H9 (cell line): ENCODE measurements around the gene UMOD. TPM values are rescaled to one million over a fixed set of nuclear protein-coding genes. Genes with fewer than 3 reads are reported as not detected.
A peak's percentile ranks its signal among the peaks of the same experiment; 100 is the strongest.

Source experiments
- DNase-seq: peaks from one replicate; pipeline ENCODE4 v3.0.0-alpha.2; 2017
- H2AFZ ChIP-seq: one replicate; pipeline ENCODE4 v1.6.1; 2013; ENCODE audit warnings: mild to moderate bottlenecking, low read length, control low read depth, moderate library complexity
- H2AK5ac ChIP-seq: 2 replicates; pipeline ENCODE4 v1.6.1; 2013; ENCODE audit warnings: low read length, control low read depth, mixed read lengths; ENCODE audit not compliant: insufficient read length
- H2BK120ac ChIP-seq: one replicate; pipeline ENCODE4 v1.6.1; 2013; ENCODE audit warnings: low read depth, mild to moderate bottlenecking, low read length, control low read depth, inconsistent platforms; ENCODE audit not compliant: poor library complexity, severe bottlenecking
- H2BK12ac ChIP-seq: 2 replicates; pipeline ENCODE4 v1.6.1; 2013; ENCODE audit warnings: low read length, control low read depth, mixed read lengths, low read depth; ENCODE audit not compliant: insufficient read length
- H2BK15ac ChIP-seq: 2 replicates; pipeline ENCODE4 v1.6.1; 2013; ENCODE audit warnings: low read depth, low read length, control low read depth
- H2BK20ac ChIP-seq: one replicate; pipeline ENCODE4 v1.6.1; 2013; ENCODE audit warnings: low read depth, mild to moderate bottlenecking, low read length, control low read depth, inconsistent platforms; ENCODE audit not compliant: poor library complexity, severe bottlenecking
- H2BK5ac ChIP-seq: 2 replicates; pipeline ENCODE4 v1.6.1; 2013; ENCODE audit warnings: low read length, control low read depth, mixed read lengths; ENCODE audit not compliant: insufficient read length
- H3K14ac ChIP-seq: 2 replicates; pipeline ENCODE4 v1.6.1; 2013; ENCODE audit warnings: low read length, control low read depth; ENCODE audit not compliant: insufficient read depth
- H3K18ac ChIP-seq: 2 replicates; pipeline ENCODE4 v1.6.1; 2013; ENCODE audit warnings: low read depth, mild to moderate bottlenecking, mixed read lengths, low read length, control low read depth; ENCODE audit not compliant: insufficient read length
- H3K23ac ChIP-seq: 2 replicates; pipeline ENCODE4 v1.6.1; 2013; ENCODE audit warnings: low read length, control low read depth, mixed read lengths, low read depth; ENCODE audit not compliant: insufficient read length
- H3K23me2 ChIP-seq: 2 replicates; pipeline ENCODE4 v1.6.1; 2013; ENCODE audit warnings: low read depth, mild to moderate bottlenecking, mixed read lengths, low read length, control low read depth; ENCODE audit not compliant: insufficient read length, poor library complexity, severe bottlenecking
- H3K27ac ChIP-seq: 2 replicates; pipeline ENCODE4 v1.5.1; 2013; ENCODE audit warnings: low read length, control low read depth, mixed read lengths, low read depth; ENCODE audit not compliant: insufficient read length
- H3K27me3 ChIP-seq: 2 replicates; pipeline ENCODE4 v1.6.1; 2013; ENCODE audit warnings: low read length, control low read depth, inconsistent platforms; ENCODE audit not compliant: insufficient read depth
- H3K4ac ChIP-seq: 2 replicates; pipeline ENCODE4 v1.6.1; 2013; ENCODE audit warnings: low read depth, mild to moderate bottlenecking, control low read depth, inconsistent platforms, low read length, moderate library complexity
- H3K4me1 ChIP-seq: 2 replicates; pipeline ENCODE4 v1.6.1; 2013; ENCODE audit warnings: low read length, control low read depth, inconsistent platforms; ENCODE audit not compliant: insufficient read depth
- H3K4me2 ChIP-seq: 2 replicates; pipeline ENCODE4 v1.6.1; 2013; ENCODE audit warnings: low read length, control low read depth, mixed read lengths; ENCODE audit not compliant: insufficient read length, insufficient read depth
- H3K56ac ChIP-seq: 2 replicates; pipeline ENCODE4 v1.6.1; 2013; ENCODE audit warnings: low read depth, mild to moderate bottlenecking, mixed read lengths, low read length, control low read depth; ENCODE audit not compliant: insufficient read length
- H3K79me1 ChIP-seq: 2 replicates; pipeline ENCODE4 v1.6.1; 2013; ENCODE audit warnings: low read depth, mild to moderate bottlenecking, moderate library complexity, low read length, control low read depth, inconsistent platforms; ENCODE audit not compliant: insufficient read depth, poor library complexity, severe bottlenecking
- H3K79me2 ChIP-seq: 2 replicates; pipeline ENCODE4 v1.6.1; 2013; ENCODE audit warnings: low read length, control low read depth, inconsistent platforms; ENCODE audit not compliant: insufficient read depth
- H3K9ac ChIP-seq: 2 replicates; pipeline ENCODE4 v1.6.1; 2013; ENCODE audit warnings: low read length, control low read depth, mixed read lengths; ENCODE audit not compliant: insufficient read length; ENCODE audit errors: extremely low read depth
- H3K9me3 ChIP-seq: one replicate; pipeline ENCODE4 v1.6.1; 2013; ENCODE audit warnings: low read depth, low read length, inconsistent platforms; ENCODE audit not compliant: control insufficient read depth
- H3T11ph ChIP-seq: one replicate; pipeline ENCODE4 v1.6.1; 2013; ENCODE audit warnings: mild to moderate bottlenecking, low read length, control low read depth, inconsistent platforms
- H4K20me1 ChIP-seq: one replicate; pipeline ENCODE4 v1.6.1; 2013; ENCODE audit not compliant: control insufficient read depth, insufficient read length, insufficient read depth
- H4K5ac ChIP-seq: 2 replicates; pipeline ENCODE4 v1.6.1; 2013; ENCODE audit warnings: low read depth, mild to moderate bottlenecking, mixed read lengths, low read length, control low read depth; ENCODE audit not compliant: insufficient read length
- H4K8ac ChIP-seq: replicated peaks from 2 replicates; pipeline ENCODE4 v1.6.1; 2013; ENCODE audit warnings: low read length, control low read depth, mixed read lengths, low read depth; ENCODE audit not compliant: insufficient read length
- H4K91ac ChIP-seq: 2 replicates; pipeline ENCODE4 v1.6.1; 2013; ENCODE audit warnings: low read depth, mild to moderate bottlenecking, moderate library complexity, mixed read lengths, low read length, control low read depth; ENCODE audit not compliant: insufficient read length
- H3K27ac Mint-ChIP-seq, 3 experiments: 2 replicates in 2 of 3; 3 replicates in 1 of 3; pipeline ENCODE4 v1.8.0; 2020 to 2021; ENCODE audit warnings: mixed read lengths in 3 of 3, mild to moderate bottlenecking in 1 of 3, moderate library complexity in 1 of 3
- H3K27me3 Mint-ChIP-seq: 2 replicates; pipeline ENCODE4 v1.8.0; 2021; ENCODE audit warnings: low read depth, mild to moderate bottlenecking, moderate library complexity, mixed read lengths
- H3K36me3 Mint-ChIP-seq, 3 experiments: 2 replicates in 2 of 3; 3 replicates in 1 of 3; pipeline ENCODE4 v1.8.0; 2020 to 2021; ENCODE audit warnings: low read depth in 3 of 3, mixed read lengths in 3 of 3; ENCODE audit not compliant: insufficient read depth in 1 of 3
- H3K4me1 Mint-ChIP-seq, 2 experiments: 2 replicates each; pipeline ENCODE4 v1.8.0; 2020; ENCODE audit warnings: mixed read lengths in 2 of 2
- H3K4me3 Mint-ChIP-seq, 2 experiments: 2 replicates in 1 of 2; 3 replicates in 1 of 2; pipeline ENCODE4 v1.8.0; 2020 to 2021; ENCODE audit warnings: mild to moderate bottlenecking in 2 of 2, mixed read lengths in 2 of 2, moderate library complexity in 1 of 2
- H3K9me3 Mint-ChIP-seq, 2 experiments: 2 replicates in 1 of 2; 3 replicates in 1 of 2; pipeline ENCODE4 v1.8.0; 2020; ENCODE audit warnings: mild to moderate bottlenecking in 2 of 2, mixed read lengths in 2 of 2, moderate library complexity in 1 of 2
- CTCF ChIP-seq: fragments of 200-600 bp; sonication (generic); conservative IDR thresholded peaks from 3 replicates; pipeline ENCODE4 v1.8.0; 2021; ENCODE audit warnings: antibody characterized with exemption, mild to moderate bottlenecking
- WGBS: extraction: QIAGEN DNeasy Blood & Tissue Kit; methylation state at CpG from one replicate; pipeline ENCODE4 v1.1.7; 2013; ENCODE audit warnings: missing lambda C conversion rate, low lambda C conversion rate, mixed read lengths; ENCODE audit not compliant: insufficient read length; ENCODE audit errors: extremely low coverage; 5-methylcytosine and 5-hydroxymethylcytosine counted together
- total RNA-seq: library from RNA; stranded (reverse); gene quantifications from 2 replicates; pipeline ENCODE4 v1.2.1, GENCODE V29; 2021

Gene UMOD
- total RNA-seq, 1 experiment from 2014 or later, result not detected

GRCh38 chr16:20315764-20316163 lies 36.8 kb downstream of the UMOD start:
- Histone ChIP-seq H2AFZ (no peak overlapping the region), H3K4ac (no peak overlapping the region), H2BK20ac (no peak overlapping the region), H3K18ac (no peak overlapping the region), H3K9me3 (no peaks in the 10 kb centered on the region), H4K5ac (no peak overlapping the region), H3K4me2 (no peak overlapping the region), H2BK12ac (no peak overlapping the region), H3K23ac (no peak overlapping the region), H4K20me1 (no peaks in the 10 kb centered on the region), H4K8ac (no peak overlapping the region), H3K23me2 (no peaks in the 10 kb centered on the region), H2BK120ac (no peak overlapping the region), H3K79me1 (no peaks in the 10 kb centered on the region), H3K56ac (no peak overlapping the region), H2AK5ac (no peak overlapping the region), H3T11ph (no peak overlapping the region), H3K4me1 (peaks cover 6% of the 10 kb centered on the region), H3K79me2 (no peaks in the 10 kb centered on the region), H3K14ac (no peak overlapping the region), H3K9ac (no peak overlapping the region), H2BK15ac (no peak overlapping the region), H2BK5ac (no peak overlapping the region), H4K91ac (no peak overlapping the region), H3K27ac (no peak overlapping the region), H3K27me3 (no peaks in the 10 kb centered on the region)
- Mint-ChIP-seq H3K4me3 (no peak overlapping the region), H3K4me1 (peaks cover 8 to 12% of the 10 kb centered on the region in 2 experiments; a peak in 2 of 4 replicates), H3K36me3 (no peaks in the 10 kb centered on the region), H3K27ac (peak overlapping the region in 1 of 3 experiments; percentile 35; a peak in 1 of 7 replicates), H3K9me3 (peaks cover 0 to 4% of the 10 kb centered on the region in 2 experiments; a peak in 2 of 5 replicates), H3K27me3 (peaks cover 17% of the 10 kb centered on the region)
- TF ChIP-seq CTCF, result no peak
- no peak for DNase-seq
- WGBS, result no CpG with 5 or more reads among the region's 6 CpGs
